OCI-LY7 (cell line): ENCODE data around the gene PRR14. TPM values are rescaled to one million over a fixed set of nuclear protein-coding genes. Genes with fewer than 3 reads are reported as not detected.

ENCODE experiments used
- BruUV-seq: library from RNA; stranded (reverse); fragments of 400-500 nt; replicated peaks from 2 replicates; lab custom pipeline; 2021; lab: Mats Ljungman, UMichigan
- CTCF ChIA-PET: fragments of 300-600 bp; sonication (Branson Sonifier 250); formaldehyde crosslinking; loops from one replicate; lab custom pipeline; 2022; ENCODE audit warnings: antibody characterized with exemption; ENCODE audit not compliant: unreplicated experiment; lab: Charles Lee
- POLR2A ChIA-PET: fragments of 300-600 bp; sonication (Branson Sonifier 250); formaldehyde crosslinking; loops from one replicate; lab custom pipeline; 2022; ENCODE audit warnings: antibody characterized with exemption; lab: Charles Lee
- DNase-seq: peaks from one replicate; pipeline ENCODE4 v3.0.0-alpha.2; 2015; ENCODE audit warnings: low spot score
- H2AFZ ChIP-seq: fragments of 200-600 bp; sonication (generic), shearing (Covaris generic); 2 replicates; pipeline ENCODE4 v1.6.1; 2014; ENCODE audit warnings: mild to moderate bottlenecking, antibody characterized with exemption, low read length, moderate library complexity
- H3K27ac ChIP-seq: fragments of 200-600 bp; sonication (generic); 2 replicates; pipeline ENCODE4 v1.5.1; 2014; ENCODE audit warnings: mixed run types, low read depth, mild to moderate bottlenecking, moderate library complexity, low read length, inconsistent platforms; ENCODE audit not compliant: poor library complexity, severe bottlenecking
- H3K36me3 ChIP-seq: fragments of 200-600 bp; sonication (generic); 2 replicates; pipeline ENCODE4 v1.6.1; 2014; ENCODE audit warnings: mild to moderate bottlenecking, antibody characterized with exemption, low read length, moderate library complexity, mixed read lengths; ENCODE audit not compliant: insufficient read depth
- H3K4me1 ChIP-seq: fragments of 200-600 bp; sonication (generic); 2 replicates; pipeline ENCODE4 v1.5.1; 2014; ENCODE audit warnings: mild to moderate bottlenecking, low read length; ENCODE audit not compliant: insufficient read depth, poor library complexity, severe bottlenecking
- H3K4me2 ChIP-seq: fragments of 200-600 bp; sonication (generic); 2 replicates; pipeline ENCODE4 v1.6.1; 2014; ENCODE audit warnings: mild to moderate bottlenecking, low read length
- H3K4me3 ChIP-seq: fragments of 200-600 bp; sonication (generic); 2 replicates; pipeline ENCODE4 v1.5.1; 2014; ENCODE audit warnings: mild to moderate bottlenecking, low read depth, low read length; ENCODE audit not compliant: poor library complexity, severe bottlenecking
- H3K79me2 ChIP-seq: fragments of 200-600 bp; sonication (generic); 2 replicates; pipeline ENCODE4 v1.6.1; 2016; ENCODE audit warnings: low read depth, mild to moderate bottlenecking, low read length, moderate library complexity, mixed read lengths; ENCODE audit not compliant: insufficient read depth
- H3K9me2 ChIP-seq: fragments of 200-600 bp; sonication (generic); 2 replicates; pipeline ENCODE4 v1.6.1; 2016; ENCODE audit warnings: mild to moderate bottlenecking, low read length, mixed read lengths; ENCODE audit not compliant: insufficient read depth
- H3K9me3 ChIP-seq: fragments of 200-600 bp; sonication (generic); 2 replicates; pipeline ENCODE4 v1.6.1; 2014; ENCODE audit warnings: mild to moderate bottlenecking, mixed run types, low read length, mixed read lengths
- H4K20me1 ChIP-seq: fragments of 200-600 bp; sonication (generic); 2 replicates; pipeline ENCODE4 v1.6.1; 2014; ENCODE audit warnings: mild to moderate bottlenecking, antibody characterized with exemption, low read length, moderate library complexity, mixed read lengths; ENCODE audit not compliant: insufficient read depth
- EZH2phosphoT487 ChIP-seq: fragments of 200-600 bp; sonication (generic); IDR thresholded peaks from 2 replicates; pipeline ENCODE4 v1.6.1; 2018; ENCODE audit warnings: low read depth, borderline replicate concordance, mild to moderate bottlenecking, mixed run types, antibody characterized with exemption, low read length, moderate library complexity, mixed read lengths
- intact Hi-C: fragments of 100-400 bp; cut with micrococcal nuclease; formaldehyde crosslinking; loops from one replicate; pipeline ENCODE4 v1.10.0; 2022; ENCODE audit not compliant: unreplicated experiment
- total RNA-seq, 2 experiments: library from RNA; depleted of rRNA in 1 of 2; stranded (reverse); fragments of >200 nt in 1 of 2; shearing (Covaris generic) in 1 of 2; gene quantifications; 2 replicates each; pipeline ENCODE4 v1.2.3, GENCODE V29; 2014 to 2022
- TF ChIP-seq, protein P1 (sequence below): fragments of 200-600 bp; sonication (generic); conservative IDR thresholded peaks from 2 replicates; pipeline ENCODE4 v1.5.1; 2014; ENCODE audit warnings: mild to moderate bottlenecking, antibody characterized with exemption, low read length, moderate library complexity, mixed read lengths

Gene PRR14
- total RNA-seq, 2 experiments from 2014 or later = 33.2 to 75.5 TPM

GRCh38 chr16:30621765-30622164 lies 29.0 kb upstream of the PRR14 start:
- POLR2A ChIA-PET = interaction anchor here (0.6 to 1.6 kb wide), 2 partner anchors 13 to 590 kb away, joined by 3 to 5 read pairs; no protein-coding TSS in a partner anchor
- no peak overlapping the region for H2AFZ ChIP-seq
- H3K9me3 ChIP-seq = peaks cover 7% of the 10 kb centered on the region; the same call in 1 of the 2 replicates
- H3K4me3 ChIP-seq = no peak overlapping the region
- BruUV-seq = no TSS peak
- no peak overlapping the region for H3K27ac ChIP-seq
- no peak overlapping the region for H3K4me2 ChIP-seq
- peaks cover 4% of the 10 kb centered on the region for H3K4me1 ChIP-seq
- H3K9me2 ChIP-seq = no peaks in the 10 kb centered on the region
- intact Hi-C loops = no loop called here
- no peak for TF ChIP-seq EZH2phosphoT487
- TF ChIP-seq, protein P1, sequence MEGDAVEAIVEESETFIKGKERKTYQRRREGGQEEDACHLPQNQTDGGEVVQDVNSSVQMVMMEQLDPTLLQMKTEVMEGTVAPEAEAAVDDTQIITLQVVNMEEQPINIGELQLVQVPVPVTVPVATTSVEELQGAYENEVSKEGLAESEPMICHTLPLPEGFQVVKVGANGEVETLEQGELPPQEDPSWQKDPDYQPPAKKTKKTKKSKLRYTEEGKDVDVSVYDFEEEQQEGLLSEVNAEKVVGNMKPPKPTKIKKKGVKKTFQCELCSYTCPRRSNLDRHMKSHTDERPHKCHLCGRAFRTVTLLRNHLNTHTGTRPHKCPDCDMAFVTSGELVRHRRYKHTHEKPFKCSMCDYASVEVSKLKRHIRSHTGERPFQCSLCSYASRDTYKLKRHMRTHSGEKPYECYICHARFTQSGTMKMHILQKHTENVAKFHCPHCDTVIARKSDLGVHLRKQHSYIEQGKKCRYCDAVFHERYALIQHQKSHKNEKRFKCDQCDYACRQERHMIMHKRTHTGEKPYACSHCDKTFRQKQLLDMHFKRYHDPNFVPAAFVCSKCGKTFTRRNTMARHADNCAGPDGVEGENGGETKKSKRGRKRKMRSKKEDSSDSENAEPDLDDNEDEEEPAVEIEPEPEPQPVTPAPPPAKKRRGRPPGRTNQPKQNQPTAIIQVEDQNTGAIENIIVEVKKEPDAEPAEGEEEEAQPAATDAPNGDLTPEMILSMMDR = no peak
- CTCF ChIA-PET = no interaction called here
- H3K79me2 ChIP-seq = no peaks in the 10 kb centered on the region
- H3K36me3 ChIP-seq = no peaks in the 10 kb centered on the region
- DNase-seq = no peak
- no peaks in the 10 kb centered on the region for H4K20me1 ChIP-seq

- no peak overlapping the region for H2AFZ ChIP-seq
- CTCF ChIA-PET = no interaction called here
- no TSS peak for BruUV-seq
- H3K4me3 ChIP-seq = no peak overlapping the region
- TF ChIP-seq EZH2phosphoT487 = no peak
- TF ChIP-seq, protein P1 = no peak
- no peaks in the 10 kb centered on the region for H3K79me2 ChIP-seq
- no peaks in the 10 kb centered on the region for H3K9me2 ChIP-seq
- peaks cover 7% of the 10 kb centered on the region; the same call in 1 of the 2 replicates for H3K9me3 ChIP-seq
- H3K4me2 ChIP-seq = no peak overlapping the region
- H4K20me1 ChIP-seq = no peaks in the 10 kb centered on the region
- POLR2A ChIA-PET = interaction anchor here (0.6 to 1.6 kb wide), 4 partner anchors 11 to 590 kb away, joined by 3 to 5 read pairs (median 3); no protein-coding TSS in a partner anchor
- H3K36me3 ChIP-seq = no peaks in the 10 kb centered on the region
- intact Hi-C loops = no loop called here
- no peak overlapping the region for H3K27ac ChIP-seq
- peaks cover 4% of the 10 kb centered on the region for H3K4me1 ChIP-seq
- DNase-seq = no peak
Measured at GRCh38 chr16:30622455-30623032, 28.2 kb upstream of the PRR14 start.
